H1 (cell line): ENCODE results near the gene NEDD9. TPM values are rescaled to one million over a fixed set of nuclear protein-coding genes. Genes with fewer than 3 reads are reported as not detected.

ENCODE experiments used
- CBX5 ChIP-seq: fragments of 300-800, 300-1000 bp; sonication (generic); IDR thresholded peaks from 2 replicates; pipeline ENCODE4 v1.7.1; 2016; ENCODE audit warnings: antibody characterized with exemption, low read length, low read depth
- MAX ChIP-seq: IDR thresholded peaks from 2 replicates; pipeline ENCODE4 v1.6.1; 2012; ENCODE audit warnings: inconsistent platforms
- NANOG ChIP-seq: IDR thresholded peaks from 2 replicates; pipeline ENCODE4 v1.6.1; 2011; ENCODE audit warnings: low read length, low read depth, mild to moderate bottlenecking, inconsistent platforms; ENCODE audit not compliant: insufficient read depth, poor library complexity, severe bottlenecking
- RNF2 ChIP-seq: fragments of 200-900, 300-1000 bp; sonication (generic); IDR thresholded peaks from 2 replicates; pipeline ENCODE4 v1.7.1; 2016; ENCODE audit warnings: borderline replicate concordance, low read depth, mild to moderate bottlenecking, antibody characterized with exemption, low read length; ENCODE audit not compliant: poor library complexity, severe bottlenecking; ENCODE audit errors: missing control alignments
- RXRA ChIP-seq: IDR thresholded peaks from 2 replicates; pipeline ENCODE4 v1.6.1; 2011; ENCODE audit warnings: low read depth, mild to moderate bottlenecking, low read length, moderate library complexity; ENCODE audit not compliant: insufficient read depth
- polyA plus RNA-seq, 7 experiments: library from polyadenylated mRNA; depleted of rRNA in 3 of 7; stranded (reverse) in 5 of 7; unstranded in 2 of 7; fragments of >200 nt in 5 of 7; fragments of 200-250 nt in 2 of 7; gene quantifications; 1 replicate in 5 of 7; 2 replicates in 1 of 7; 4 replicates in 1 of 7; pipeline versions ENCODE4 v1.2.1 to v1.2.3, GENCODE V29; 2011 to 2013; ENCODE audit warnings: missing spikeins in 2 of 7, mixed read lengths in 2 of 7
- total RNA-seq: library from RNA; stranded (reverse); fragmentation: NEBNext Ultra II Directional; extraction: Animal tissue kit (Norgen Biotek cat#: 25700); gene quantifications from 2 replicates; pipeline ENCODE4 v1.2.1, GENCODE V29; 2021

The NEDD9 gene
- total and polyA plus RNA-seq, 2 of the 8 experiments (the other 6 are each of a cell fraction or from before 2014, with no cell fraction given) = 3.6 to 12.0 TPM

- TF ChIP-seq RXRA (no peak), NANOG (no peak), MAX (no peak), RNF2 (no peak), CBX5 (no peak)
Measured at GRCh38 chr6:11188161-11188915, 44.1 kb downstream of the NEDD9 start (continued).
